EH (cell line): ENCODE measurements around the gene SULT2B1.
"Not testable (repeated sequence)": the region's sequence is repeated elsewhere in the genome, so short reads cannot be mapped to it uniquely, and the experiment has no call there.

Experiments used
- DNase-seq: peaks from one replicate; pipeline ENCODE4 v3.0.0-alpha.2; 2015; ENCODE audit warnings: low read depth

SULT2B1 gene

DNA sequence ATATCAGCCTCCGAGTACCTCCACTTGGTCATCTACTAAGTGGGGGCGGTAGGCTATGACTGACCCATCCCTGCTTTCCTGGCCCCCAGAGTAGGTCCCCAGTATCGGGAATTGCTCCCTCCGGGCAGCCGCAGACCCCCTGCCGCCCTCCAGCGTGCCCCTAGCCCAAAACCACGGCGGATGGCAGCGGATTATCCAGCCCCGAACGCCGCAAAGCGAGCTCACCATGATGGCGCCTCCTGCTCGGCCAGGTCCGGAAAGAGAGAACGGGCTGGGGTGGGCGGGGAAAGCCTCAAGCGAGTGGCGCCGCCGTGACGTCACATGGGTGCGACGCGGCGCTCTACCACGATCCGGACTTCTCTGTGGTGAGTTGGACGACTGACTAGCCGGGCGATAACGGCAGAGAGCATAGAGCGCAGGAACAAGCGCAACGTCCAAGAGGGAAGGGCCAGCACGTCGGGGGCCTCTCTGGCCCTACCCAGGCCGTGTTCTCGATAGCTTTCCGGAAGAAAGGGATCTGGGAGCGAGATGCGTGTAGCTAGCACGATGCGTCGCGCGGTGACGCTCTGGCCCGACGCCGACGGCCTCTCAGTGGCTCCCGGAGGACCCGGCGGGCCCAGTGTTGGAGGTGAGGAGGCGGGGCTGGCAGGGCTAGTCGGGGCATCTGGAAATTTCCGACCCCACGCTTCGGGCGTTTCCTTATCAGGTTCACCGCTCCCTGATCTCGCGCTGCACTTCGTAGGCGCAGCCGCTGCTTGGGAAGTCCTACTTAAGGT lies 67.1 kb downstream of the SULT2B1 start, which contains the start of the genes RPL18 and SPHK2:
TSS of gene RPL18 (minus strand) at position 263 of the 776 bp plus-strand sequence. CDS start at position 228, 35 bp downstream.
TSS of gene SPHK2 (plus strand) at position 591 of the 776 bp plus-strand sequence. CDS start 1,009 bp downstream, outside the sequence.
- DNase-seq = peak; percentile 100

GRCh38 chr19:48619692-48620585 lies 68.0 kb downstream of the SULT2B1 start:
- peak; percentile 36 for DNase-seq

- no peak for DNase-seq
These were observed 71.6 kb downstream of the SULT2B1 start for GRCh38 chr19:48623556-48624066.

GRCh38 chr19:48624067-48624594 lies 72.2 kb downstream of the SULT2B1 start:
- DNase-seq = peak; percentile 98

DNA sequence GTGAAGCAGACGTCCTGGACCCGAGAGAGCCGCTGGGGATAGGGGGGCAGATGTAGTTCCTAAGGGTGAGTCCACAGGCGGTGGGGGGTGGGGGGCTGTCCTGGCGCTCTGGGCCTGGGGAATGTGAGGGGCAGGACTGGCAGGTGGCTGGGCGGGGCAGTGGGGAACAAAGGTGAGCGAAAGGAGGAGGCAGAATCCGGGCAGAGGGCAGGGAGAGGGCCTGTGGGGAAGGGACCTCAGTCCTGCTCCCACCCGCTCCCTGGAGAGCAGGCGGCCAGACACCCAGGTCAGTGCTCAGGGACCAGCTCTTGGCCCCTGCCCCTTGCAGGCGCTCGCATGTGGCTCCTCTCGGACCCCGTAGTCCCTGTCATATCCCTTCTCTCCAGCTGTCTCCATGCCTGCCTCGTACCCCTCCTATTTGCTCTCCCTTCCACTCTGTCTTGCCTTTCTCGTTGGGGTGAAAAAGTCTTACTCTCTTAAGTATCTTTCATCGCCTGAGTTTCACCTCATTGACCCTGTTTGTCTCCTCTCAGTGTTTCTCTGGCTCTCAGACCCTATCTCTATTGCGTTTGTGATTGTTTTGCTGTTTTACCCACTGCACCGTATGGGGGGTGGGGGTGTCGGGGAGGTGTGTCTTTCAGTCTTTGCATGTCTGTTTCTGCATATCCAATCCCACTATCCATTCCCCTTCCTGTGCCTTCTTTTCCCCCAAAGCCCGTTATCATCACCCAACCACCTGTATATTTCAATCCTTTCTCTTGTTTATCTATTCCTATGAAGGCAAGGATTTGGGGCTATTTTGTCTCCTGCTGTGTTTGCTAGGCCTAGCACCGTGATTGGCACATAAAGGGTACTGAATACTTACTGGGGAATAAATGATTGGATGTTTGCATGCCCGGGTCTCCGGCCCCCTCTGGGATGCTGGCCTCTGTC lies 73.1 kb downstream of the SULT2B1 start:
- no peak for DNase-seq

GRCh38 chr19:48625891-48626327 lies 73.9 kb downstream of the SULT2B1 start:
- no peak for DNase-seq

- no peak for DNase-seq
These were observed 75.4 kb downstream of the SULT2B1 start for GRCh38 chr19:48627201-48627864.

- DNase-seq = no peak
These were observed 75.9 kb downstream of the SULT2B1 start for GRCh38 chr19:48627865-48628314.

- DNase-seq = no peak
These were observed 76.7 kb downstream of the SULT2B1 start for GRCh38 chr19:48628486-48629296.

GRCh38 chr19:48629297-48629598 lies 77.3 kb downstream of the SULT2B1 start:
- DNase-seq = no peak

- DNase-seq = no peak
These were observed 77.8 kb downstream of the SULT2B1 start for GRCh38 chr19:48629599-48630295.

DNA sequence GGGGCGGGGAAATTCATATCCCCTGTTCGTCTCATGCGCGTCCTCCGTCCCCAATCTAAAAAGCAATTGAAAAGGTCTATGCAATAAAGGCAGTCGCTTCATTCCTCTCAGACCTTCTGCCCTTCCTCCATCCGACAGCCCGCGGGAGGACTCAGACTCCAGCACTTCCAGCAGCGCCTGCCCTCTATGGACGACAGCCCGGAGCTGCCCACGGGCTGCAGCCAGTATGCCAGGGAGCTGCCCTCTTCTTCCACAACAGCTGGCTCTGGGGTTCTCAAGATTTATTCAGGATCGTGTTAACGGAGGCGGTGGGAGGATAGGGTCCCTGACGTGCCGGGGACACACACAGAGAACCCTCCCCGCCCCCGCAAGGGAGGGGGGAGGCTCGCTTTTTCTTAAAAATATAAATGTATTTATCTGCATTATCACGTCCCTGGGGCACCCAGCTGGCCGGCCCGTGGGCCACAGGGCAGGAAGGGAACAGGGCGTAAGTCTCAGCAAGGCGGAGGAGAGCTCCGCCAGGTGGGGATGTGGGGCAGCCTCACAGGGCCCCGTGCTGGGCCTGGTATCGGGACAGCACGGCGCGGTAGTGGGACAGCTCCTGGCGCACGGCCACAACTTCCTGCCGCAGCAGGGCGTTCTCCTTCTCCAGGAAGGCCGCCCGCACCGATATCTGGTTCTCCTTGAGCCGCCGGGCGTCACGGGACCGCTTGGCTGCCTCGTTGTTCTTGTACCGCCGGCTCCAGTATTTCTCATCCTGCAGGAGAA lies 78.5 kb downstream of the SULT2B1 start:
- DNase-seq = no peak

DNA sequence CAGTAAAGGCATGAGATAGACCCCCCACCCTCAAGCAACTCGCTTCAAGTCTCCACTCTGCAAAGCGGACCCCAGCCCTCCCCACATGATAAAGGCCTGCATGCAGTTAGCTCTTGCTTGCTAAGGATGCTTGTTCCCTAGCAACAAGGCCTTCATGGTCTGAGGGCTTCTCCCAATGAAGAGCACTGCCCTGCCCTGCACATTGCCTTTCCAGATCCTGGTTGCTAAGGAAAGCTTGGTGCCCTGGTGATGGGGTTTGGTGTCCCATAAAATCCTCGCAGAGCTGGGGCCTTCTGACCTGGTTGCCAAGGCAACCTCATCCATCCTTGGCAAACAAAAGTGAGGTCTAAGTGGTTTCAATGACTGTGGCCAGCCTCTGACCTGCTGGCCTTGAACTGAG lies 79.3 kb downstream of the SULT2B1 start:
- no peak for DNase-seq

- DNase-seq = not testable (repeated sequence)
These were observed 80.3 kb downstream of the SULT2B1 start for GRCh38 chr19:48632286-48632685.

- DNase-seq = peak; percentile 69
These were observed 80.7 kb downstream of the SULT2B1 start for GRCh38 chr19:48632692-48633147.

- peak; percentile 21 for DNase-seq
These were observed 81.4 kb downstream of the SULT2B1 start for GRCh38 chr19:48633148-48634035.

GRCh38 chr19:48634036-48634342 lies 82.0 kb downstream of the SULT2B1 start:
- DNase-seq = no peak
